CD4-positive, alpha-beta T cell treated with Interleukin-15 for 4 hours (primary cell): ENCODE measurements around the gene CAPN8.

Source experiments
- DNase-seq: peaks from one replicate; pipeline ENCODE4 v3.0.0-alpha.2; 2020; ENCODE audit warnings: low spot score

CAPN8 gene

DNA sequence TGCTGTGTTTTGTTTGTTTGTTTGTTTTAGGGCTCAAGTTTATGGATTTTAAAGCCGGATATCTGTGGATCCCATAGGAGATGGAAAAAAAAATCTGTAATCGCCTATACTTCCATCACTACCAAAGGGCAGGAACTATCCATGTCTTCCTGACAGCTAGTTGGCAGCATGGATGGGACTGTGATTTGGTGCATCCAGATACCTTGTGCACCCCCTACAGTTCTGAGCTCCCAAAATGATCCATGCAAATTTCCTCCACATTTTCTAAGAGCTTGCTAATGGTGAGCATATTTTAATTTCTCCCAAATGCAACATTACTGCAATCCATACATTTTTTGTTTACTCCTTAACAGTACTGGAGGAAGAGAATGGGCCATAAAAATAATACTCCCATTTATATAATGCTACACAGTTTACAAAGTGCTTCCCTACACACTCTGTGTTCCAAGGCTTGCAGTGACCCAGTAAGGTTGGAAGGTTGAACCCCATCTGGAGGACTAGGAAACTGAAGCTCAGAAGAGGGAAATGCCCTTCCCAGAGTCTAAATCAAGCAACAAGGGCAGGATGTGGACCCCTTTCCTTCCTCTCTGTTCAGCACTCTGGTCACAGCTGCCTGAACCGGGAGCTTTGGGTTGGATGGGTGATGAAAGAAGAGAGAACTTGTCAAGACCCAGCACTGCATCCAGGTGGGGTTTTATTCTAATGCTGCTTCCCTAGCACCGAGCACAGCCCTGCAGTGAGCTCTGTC lies 48.0 kb downstream of the CAPN8 start:
- DNase-seq: no peak

DNA sequence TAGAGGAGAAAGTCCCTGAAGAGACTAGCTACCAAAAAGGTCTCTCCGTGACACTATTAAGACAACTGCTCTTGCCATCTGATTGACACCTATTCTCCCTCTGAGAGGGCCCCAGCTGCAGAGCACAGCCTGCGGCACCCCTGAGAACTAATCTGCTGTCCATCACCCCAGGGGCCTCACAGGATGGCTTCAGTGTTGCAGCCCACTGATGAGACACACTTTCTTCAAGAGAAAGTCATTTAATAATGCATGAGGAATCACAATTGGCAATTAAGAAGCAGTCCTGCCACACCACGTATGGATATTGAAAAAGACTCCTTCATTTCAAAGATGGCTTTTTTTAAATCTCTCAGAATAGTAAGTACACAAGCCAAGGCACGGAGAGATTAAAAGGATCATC lies 48.9 kb downstream of the CAPN8 start:
- DNase-seq: no peak

- no peak for DNase-seq
These were observed 53.6 kb downstream of the CAPN8 start for GRCh38 chr1:223611936-223612335.

DNA sequence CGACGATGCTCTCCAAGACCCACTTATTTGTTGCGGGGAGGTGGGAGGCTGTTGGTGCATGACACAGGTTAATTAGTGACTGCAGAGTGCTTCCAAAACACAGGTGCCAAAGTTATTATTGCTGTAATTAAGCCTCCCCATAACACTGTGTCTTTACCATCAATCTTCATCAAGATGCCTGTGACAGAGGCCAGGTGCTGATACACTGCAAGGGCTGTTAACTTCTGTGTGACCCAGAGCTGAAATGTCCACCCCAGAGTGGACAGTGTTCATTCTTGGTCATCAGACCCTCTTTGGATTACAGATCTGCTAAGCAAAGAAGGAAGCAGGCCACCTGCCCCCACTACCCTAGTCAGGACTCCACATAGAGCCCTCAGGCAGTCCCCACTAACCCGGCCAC lies 55.5 kb downstream of the CAPN8 start:
- no peak for DNase-seq

- no peak for DNase-seq
These were observed 56.4 kb downstream of the CAPN8 start for GRCh38 chr1:223609066-223609465.

DNA sequence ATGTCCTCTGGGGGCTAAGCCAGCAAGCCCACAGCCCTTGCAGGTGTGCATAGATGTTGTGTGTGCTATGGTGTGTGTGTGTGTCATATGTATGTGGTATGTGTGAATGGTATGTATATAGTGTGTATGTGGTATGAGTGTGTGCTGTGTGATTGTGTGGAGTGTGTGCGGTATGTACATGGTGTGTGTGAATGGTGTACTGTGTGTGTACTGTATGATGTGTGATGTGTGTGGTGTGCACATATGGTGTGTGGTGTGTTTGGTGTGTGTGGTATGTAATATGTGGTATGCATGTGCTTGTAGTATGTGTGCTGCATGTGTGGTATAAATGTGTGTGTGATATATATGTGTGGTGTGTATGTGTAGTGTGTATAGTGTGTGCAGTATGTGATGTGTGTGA lies 107.0 kb downstream of the CAPN8 start:
- DNase-seq: no peak

DNA sequence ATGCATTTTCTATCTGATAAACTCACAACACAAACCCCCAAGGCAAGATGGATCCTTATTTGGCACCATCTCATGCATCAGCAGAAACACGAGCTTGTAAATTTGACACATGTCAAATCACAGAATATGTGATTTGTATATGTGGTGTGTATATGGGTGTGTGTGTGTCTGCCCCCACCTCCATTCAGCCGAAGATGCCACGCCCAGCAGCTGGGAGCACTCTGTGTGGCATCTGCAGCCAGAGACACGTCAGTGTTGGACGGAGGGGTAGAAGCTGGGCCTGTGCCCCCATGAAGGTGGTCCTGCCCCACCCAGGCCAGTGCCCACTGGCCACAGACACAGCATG lies 108.4 kb downstream of the CAPN8 start:
- no peak for DNase-seq

DNA sequence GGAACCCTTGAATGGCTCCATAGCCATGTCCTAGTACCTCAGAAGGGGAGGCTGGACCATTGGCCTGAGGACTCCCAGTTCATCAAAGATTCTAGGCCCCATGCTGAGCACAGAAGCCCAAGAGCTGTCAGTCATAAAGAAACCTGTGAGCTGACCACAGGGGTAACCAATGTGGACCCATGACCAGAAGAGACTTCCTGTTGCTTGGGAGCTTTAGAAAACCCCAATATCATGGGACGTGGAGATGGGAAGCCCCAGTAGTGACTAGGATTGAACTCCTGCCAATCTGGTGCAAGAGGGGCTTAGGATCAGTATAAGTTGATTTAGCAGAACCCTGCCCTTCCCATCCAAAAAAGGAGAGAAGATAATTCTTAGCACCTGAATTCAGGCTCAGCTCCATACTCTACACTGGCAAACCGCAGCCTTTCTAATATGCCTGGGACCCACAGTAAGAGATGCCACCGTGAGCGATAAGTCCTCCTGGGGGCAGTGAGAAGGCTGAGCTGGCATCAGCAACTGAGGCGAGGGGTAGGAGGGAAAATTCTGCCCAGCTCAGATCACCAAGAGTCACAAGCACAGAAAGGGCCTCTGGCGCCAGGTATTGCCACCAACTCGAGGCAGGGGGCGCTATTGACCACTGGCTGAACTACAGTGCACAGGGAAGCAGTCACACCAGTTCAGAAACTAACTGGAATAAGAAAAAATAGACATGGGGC lies 108.9 kb downstream of the CAPN8 start:
- DNase-seq: no peak

DNA sequence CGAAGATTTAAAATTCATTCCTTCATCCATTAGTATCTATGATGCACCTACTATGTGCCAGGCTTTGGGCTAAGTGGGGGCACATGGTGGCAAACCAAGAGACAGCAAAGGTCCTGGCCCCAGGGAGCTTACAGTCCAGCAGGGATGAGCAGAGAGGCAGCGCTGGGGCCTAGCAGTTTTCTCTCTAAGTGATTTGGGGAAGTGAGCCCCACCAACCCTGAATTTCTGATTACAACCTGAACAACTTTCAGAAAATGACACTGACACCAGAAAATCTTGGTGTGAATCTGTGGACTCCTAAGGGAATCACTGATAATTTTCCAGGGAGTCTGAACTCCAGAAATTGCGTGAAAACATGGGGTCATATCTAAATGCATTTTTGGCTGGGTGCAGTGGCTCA lies 111.5 kb downstream of the CAPN8 start:
- no peak for DNase-seq

DNA sequence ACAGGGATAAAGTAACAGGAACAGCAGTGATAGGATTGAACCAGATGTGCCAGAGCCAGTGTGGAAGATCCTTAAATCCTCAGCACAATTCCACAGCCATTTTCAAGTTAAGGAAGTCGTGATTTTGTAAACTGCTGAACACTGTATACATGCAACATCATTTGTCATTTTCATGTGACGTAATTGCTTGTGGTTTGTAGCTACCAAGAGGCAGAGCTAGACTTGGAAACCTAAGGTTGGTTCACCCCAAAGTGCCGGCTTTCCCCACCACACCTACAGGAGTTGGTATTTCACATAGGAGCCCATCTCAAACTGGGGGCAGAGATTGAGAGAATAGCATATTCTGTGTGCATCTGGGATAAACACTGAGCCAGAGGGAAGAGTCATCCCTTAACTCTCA lies 113.9 kb downstream of the CAPN8 start:
- DNase-seq: no peak

DNA sequence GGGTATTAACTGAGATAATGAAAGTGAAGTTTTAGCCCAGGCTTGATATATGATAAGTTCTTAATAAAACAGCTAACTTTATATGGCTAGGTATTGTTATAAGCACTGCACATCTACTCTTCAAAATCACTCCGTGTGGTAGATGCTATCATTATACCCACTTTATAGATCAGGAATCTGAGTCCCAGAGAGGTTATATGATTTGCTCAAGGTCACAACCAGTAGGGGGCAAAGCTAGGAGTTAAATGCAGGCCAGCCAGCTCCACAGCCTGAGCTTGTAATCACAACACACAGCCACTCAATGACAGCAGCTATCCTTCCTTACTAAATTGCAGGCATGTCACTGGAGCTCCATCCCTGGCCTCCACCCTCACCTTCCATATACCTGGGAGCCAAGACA lies 115.8 kb downstream of the CAPN8 start:
- no peak for DNase-seq

DNA sequence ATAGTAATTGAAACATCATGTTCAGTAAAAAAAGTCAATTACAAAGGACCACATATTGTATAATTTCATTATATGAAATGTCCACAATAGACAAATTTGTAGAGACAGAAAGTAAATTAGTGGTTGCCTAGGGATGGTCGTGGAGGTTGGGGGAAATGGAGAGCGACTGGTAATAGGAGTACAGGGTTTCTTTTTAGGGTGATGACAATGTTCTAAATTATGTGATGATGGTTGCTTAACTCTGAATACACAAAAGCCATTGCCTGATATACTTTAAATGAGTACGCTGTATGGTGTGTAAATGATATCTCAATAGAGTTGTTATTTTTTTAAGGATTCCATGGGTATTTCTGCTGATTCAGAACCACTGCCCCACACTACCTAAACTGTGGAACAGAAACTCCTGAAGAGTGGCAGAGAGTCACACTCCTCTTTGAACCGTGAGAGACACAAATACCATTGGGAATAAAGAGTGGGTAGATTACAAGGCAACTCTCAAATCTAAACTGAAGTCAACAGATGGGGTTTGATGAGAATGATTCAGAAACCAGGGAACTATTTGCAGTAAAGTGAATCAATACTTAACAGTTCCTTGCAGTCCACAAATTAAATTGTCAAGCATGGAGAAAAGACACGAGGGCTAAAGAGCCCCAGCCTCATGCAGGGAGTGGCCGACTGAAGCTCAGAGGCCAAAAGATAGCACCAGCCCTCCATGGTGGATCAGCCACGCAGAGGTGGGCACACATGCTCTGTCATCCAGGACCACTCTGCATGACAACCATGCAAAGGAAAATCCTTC lies 118.0 kb downstream of the CAPN8 start:
- DNase-seq: no peak

DNA sequence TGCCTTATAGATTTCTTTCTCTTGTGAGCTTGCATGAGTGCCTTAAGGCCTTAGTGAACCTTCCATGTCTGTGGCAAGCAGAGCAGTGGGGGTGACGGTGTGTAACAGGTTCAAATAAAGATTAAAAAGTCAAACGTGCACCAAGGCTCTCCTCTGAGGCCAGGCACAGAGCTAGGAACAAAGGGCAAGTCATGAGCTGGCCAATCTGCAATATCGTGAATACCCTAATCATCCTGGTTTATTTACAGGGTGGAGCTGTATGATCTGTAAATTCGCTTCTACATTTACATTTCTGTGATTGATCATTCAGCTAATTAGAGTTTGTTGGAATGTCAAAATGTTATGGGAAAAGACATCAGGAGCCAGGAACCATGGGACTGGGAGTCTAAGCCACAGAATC lies 120.2 kb downstream of the CAPN8 start:
- DNase-seq: no peak

DNA sequence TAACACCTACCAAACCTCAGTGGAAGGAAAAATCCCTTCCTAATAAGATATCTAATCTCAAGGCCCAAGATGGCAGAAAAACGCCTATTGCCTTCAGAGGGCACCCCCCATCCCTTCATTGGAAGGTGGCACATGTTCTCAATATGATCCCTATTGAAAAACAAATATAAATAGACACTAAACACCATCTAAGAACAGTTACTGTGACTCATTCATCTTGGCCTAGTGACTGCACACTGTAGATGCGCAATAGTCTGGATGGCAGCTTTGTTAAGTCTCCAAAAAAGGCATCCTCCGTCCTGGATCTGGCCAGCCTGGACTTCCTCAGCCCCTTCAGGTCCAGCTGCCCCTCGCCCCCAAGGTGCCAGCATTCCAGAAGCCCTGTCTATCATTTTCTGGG lies 121.9 kb downstream of the CAPN8 start:
- DNase-seq: no peak

DNA sequence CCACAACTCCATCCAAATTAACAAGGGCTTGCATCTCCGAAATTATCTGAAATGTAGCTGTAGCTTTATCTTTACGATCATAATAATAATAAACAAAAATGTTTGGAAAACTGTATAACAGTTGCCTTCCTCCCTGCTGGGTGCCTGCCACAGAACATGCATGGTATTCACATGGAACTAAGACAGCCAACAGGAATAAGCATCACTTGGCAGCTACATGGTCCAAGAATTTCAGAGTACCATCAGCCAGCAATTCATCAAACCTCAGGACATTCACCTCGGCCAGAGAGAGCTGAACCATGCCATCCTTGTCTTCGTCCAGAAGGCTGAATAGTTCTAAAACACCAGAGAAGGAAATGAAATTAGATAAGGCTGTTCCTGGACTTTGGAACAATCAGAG lies 122.7 kb downstream of the CAPN8 start:
- no peak for DNase-seq

DNA sequence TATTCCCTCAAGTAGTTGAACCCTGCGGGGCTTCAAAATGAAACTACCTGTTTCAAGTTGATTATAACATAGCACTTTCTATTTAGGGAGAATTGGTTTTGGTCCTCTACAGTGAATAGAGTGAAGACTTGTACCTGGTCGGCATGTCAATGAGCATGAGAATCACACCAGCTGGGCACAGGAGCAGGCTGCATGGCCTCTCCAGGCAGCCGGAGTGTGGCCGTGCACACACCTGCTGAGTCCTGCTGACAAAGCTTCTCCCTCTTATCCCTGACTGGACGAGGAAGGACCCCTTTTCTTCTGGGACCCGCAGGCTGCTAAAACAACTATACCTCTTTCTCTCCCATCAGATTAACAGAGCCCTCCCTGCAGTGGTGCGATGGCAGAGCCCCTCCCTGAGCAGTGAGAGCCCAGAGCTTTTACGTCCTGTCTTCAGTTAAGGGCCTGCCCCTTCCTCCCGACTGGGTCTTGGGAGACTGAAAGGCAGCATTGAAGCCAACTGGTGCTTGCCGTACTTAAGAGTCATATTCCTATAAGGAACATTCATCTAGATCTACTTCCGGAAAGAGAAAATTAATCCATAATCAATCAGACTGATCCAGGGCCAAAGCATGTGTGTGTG lies 124.9 kb downstream of the CAPN8 start:
- no peak for DNase-seq

GRCh38 chr1:223539750-223540149 lies 125.8 kb downstream of the CAPN8 start:
- no peak for DNase-seq

GRCh38 chr1:223538981-223539380 lies 126.5 kb downstream of the CAPN8 start:
- no peak for DNase-seq

DNA sequence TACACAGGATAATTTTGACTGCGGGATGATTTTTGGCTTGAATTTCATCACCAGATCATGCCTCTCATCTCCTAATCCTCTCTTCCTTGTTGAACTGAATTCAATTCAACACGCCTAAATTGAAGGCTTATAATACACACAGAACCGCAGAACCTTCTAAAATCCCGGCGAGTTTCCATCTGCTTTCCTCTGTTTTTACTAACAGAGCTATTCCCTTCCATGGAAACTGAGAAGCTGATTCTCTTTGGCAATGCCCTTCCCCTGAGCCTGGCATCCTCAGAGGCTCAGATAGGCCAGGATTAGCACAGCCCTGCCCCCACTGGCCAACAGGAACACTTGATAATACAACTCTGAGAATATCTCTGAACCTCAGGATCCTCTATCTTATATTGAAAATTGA lies 130.2 kb downstream of the CAPN8 start:
- DNase-seq: no peak

- no peak for DNase-seq
These were observed 130.8 kb downstream of the CAPN8 start for GRCh38 chr1:223534677-223535076.

GRCh38 chr1:223533708-223534107 lies 131.8 kb downstream of the CAPN8 start:
- no peak for DNase-seq

DNA sequence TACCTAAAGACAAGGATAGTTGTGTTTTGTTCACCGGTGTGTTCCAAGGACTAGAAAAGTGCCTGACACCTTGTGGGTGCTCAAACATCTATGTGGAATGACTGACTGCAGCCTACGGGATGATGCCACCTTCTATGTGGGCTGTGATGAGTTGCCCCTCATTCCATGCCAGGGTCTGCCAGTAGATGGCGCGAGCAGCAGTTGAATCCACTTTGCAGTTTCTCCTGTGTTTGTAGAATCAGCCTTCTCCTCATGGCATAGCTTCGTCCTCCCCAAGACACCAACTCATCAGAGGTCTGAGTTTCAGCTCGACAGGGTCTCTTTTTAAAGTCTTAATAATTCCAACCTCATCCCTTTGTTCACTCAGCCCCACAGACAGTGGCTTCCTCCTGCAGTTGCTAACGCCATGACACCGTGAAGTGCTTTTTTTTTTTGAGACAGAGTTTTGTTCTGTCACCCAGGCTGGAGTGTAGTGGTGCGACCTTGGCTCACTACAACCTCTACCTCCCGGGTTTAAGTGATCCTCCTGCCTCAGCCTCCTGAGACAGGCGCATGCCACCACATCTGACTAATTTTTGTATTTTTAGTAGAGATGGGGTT lies 133.7 kb downstream of the CAPN8 start:
- peak; percentile 36 for DNase-seq
